Cardiac muscle cell (in vitro differentiated cells and primary cell): ENCODE measurements around the gene C11orf68. TPM values are rescaled to one million over a fixed set of nuclear protein-coding genes. Genes with fewer than 3 reads are reported as not detected.

Experiments
- DNase-seq, 2 donors: peaks; one replicate each; pipeline versions ENCODE4 v3.0.0 to v3.0.0-alpha.2; 2010 to 2017; ENCODE audit warnings: low read depth in 1 of 2, low spot score in 1 of 2
- H3K27ac ChIP-seq: fragments of 200-600 bp; sonication (generic); 2 replicates; pipeline ENCODE4 v1.5.1; 2016
- H3K27me3 ChIP-seq: fragments of 200-600 bp; sonication (generic); 2 replicates; pipeline ENCODE4 v1.6.0; 2016; ENCODE audit warnings: control low read depth
- H3K36me3 ChIP-seq: fragments of 200-600 bp; sonication (generic); 2 replicates; pipeline ENCODE4 v1.5.1; 2016; ENCODE audit warnings: control low read depth
- H3K4me1 ChIP-seq: fragments of 200-600 bp; sonication (generic); 2 replicates; pipeline ENCODE4 v1.8.1; 2017; ENCODE audit warnings: low read depth, mild to moderate bottlenecking, mixed run types
- H3K4me3 ChIP-seq: fragments of 200-600 bp; sonication (generic); 2 replicates; pipeline ENCODE4 v1.5.1; 2016; ENCODE audit warnings: mild to moderate bottlenecking
- H3K9me3 ChIP-seq: fragments of 200-600 bp; sonication (generic); 2 replicates; pipeline ENCODE4 v1.5.1; 2017; ENCODE audit warnings: low read depth, mild to moderate bottlenecking, control low read depth
- CTCF ChIP-seq: IDR thresholded peaks from 2 replicates; pipeline ENCODE4 v1.5.1; 2012; ENCODE audit warnings: low read depth, mild to moderate bottlenecking, low read length
- polyA plus RNA-seq: library from polyadenylated mRNA; unstranded; fragments of >200 nt; fragmentation: Nextera tagmentation; extraction: Ambion mirVana; gene quantifications from 2 replicates; pipeline ENCODE4 v1.2.1, GENCODE V29; 2016
- total RNA-seq: library from RNA; depleted of rRNA; stranded (reverse); fragments of >200 nt; gene quantifications from 2 replicates; pipeline ENCODE4 v1.2.3, GENCODE V29; 2016

The C11orf68 gene
- total and polyA plus RNA-seq, 2 experiments from 2014 or later, result 34.7 to 86.5 TPM

- peaks cover 12% of the 10 kb centered on the region for H3K27me3 ChIP-seq
- H3K27ac ChIP-seq, result peak overlapping the region; percentile 76
- peaks cover 23% of the 10 kb centered on the region for H3K4me1 ChIP-seq
- H3K4me3 ChIP-seq, result peak overlapping the region; percentile 57
- DNase-seq, result peak; percentile 40 to 52
- H3K36me3 ChIP-seq, result no peaks in the 10 kb centered on the region
- TF ChIP-seq CTCF, result peak; percentile 35
- no peaks in the 10 kb centered on the region for H3K9me3 ChIP-seq
Measured at GRCh38 chr11:65891219-65892136, 27.4 kb downstream of the C11orf68 start.

- Histone ChIP-seq H3K27me3 (peaks cover 2% of the 10 kb centered on the region), H3K4me1 (peaks cover 23% of the 10 kb centered on the region), H3K27ac (peak within 1 kb of the TSS; percentile 76), H3K36me3 (no peaks in the 10 kb centered on the region), H3K9me3 (no peaks in the 10 kb centered on the region), H3K4me3 (peak within 1 kb of the TSS; percentile 57)
- peak; percentile 97 to 98 for DNase-seq
- TF ChIP-seq CTCF, result peak; percentile 3
Measured at GRCh38 chr11:65890324-65891218, 28.3 kb downstream of the C11orf68 start, which contains the start of gene CCDC85B. CCDC85B (plus strand) TSS chr11:65890673; CDS start chr11:65890784, 111 bp downstream.

- DNase-seq, result peak; percentile 97 to 98
- H3K4me1 ChIP-seq, result peaks cover 19% of the 10 kb centered on the region
Measured at GRCh38 chr11:65888163-65888814, 30.6 kb downstream of the C11orf68 start, which contains the start of gene FIBP. FIBP (minus strand) TSS chr11:65888471; CDS start chr11:65888418, 53 bp downstream.

GRCh38 chr11:65887723-65888162 is 31.1 kb downstream of the C11orf68 start:
- peak overlapping the region; percentile 53 for H3K4me3 ChIP-seq
- H3K27ac ChIP-seq, result peak overlapping the region; percentile 86
- no peak for DNase-seq
- H3K36me3 ChIP-seq, result peaks cover 14% of the 10 kb centered on the region
- peaks cover 19% of the 10 kb centered on the region for H3K4me1 ChIP-seq
- H3K27me3 ChIP-seq, result no peaks in the 10 kb centered on the region
- TF ChIP-seq CTCF, result no peak
- H3K9me3 ChIP-seq, result no peaks in the 10 kb centered on the region

More at GRCh38 chr11:65888163-65888814, 30.6 kb downstream of the C11orf68 start, which contains the start of gene FIBP:
- peak within 1 kb of the TSS; percentile 53 for H3K4me3 ChIP-seq
- TF ChIP-seq CTCF, result peak; percentile 78
- peak within 1 kb of the TSS; percentile 86 for H3K27ac ChIP-seq
- peaks cover 11% of the 10 kb centered on the region for H3K36me3 ChIP-seq
- no peaks in the 10 kb centered on the region for H3K9me3 ChIP-seq
- no peaks in the 10 kb centered on the region for H3K27me3 ChIP-seq
